HG02623 (cell line): ENCODE data around the gene ZBTB7C.

Experiments
- ATAC-seq: cut with Tn5 transposase; IDR thresholded peaks from one replicate; pipeline ENCODE4 v1.9.1; 2021; ENCODE audit warnings: moderate library complexity; ENCODE audit not compliant: unreplicated experiment

ZBTB7C gene

DNA sequence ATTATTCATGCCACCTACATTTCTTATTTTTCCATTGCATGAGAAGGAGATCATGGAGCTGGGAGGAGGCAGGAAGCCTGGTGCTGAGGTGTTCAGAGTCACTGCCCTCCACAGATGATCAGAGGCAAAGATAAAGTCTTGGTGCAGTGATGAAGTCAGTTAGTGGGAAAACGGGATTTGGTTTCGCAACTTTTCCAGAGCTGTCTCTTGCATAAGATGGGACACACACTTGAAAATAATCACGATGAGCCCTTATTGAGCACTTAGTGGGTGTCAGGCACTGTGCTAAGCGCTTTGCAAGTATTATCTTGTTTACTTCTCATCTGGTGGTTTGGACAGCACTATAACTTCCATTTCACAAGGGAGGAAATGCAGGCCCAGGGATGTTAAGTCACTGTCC lies 256.6 kb downstream of the ZBTB7C start:
- ATAC-seq: no peak

DNA sequence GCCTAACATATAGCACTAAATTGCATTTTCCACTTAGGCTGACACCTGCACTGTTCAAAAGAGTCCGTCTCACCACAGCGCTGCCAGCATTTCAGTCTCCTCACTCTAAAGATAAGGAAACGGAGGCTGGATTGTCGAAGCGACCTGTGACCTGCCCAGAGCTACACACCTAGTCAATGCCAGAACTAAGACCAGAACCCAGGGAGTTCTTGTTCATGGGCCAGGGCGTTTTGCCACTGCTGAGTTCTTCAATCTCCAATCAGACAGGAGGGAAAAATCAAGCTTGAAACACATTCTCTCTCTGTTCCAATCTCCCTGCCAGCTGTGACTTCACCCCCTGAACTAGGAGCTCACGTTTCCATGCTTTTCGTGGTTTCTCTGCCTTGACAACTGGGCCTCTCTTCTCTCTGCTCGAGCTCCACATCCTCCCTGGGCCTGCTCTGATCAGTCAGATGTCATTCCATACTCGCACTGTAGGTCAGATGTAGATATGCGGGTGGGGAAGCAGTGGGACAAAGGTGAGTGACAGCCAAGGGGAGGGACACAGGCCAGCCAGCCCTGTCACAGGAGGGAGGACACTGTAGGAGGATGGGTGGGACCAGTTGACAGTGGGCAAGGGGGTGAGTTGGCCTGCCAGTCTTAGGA lies 257.6 kb downstream of the ZBTB7C start:
- no peak for ATAC-seq

GRCh38 chr18:48149020-48149685 lies 260.0 kb downstream of the ZBTB7C start:
- ATAC-seq: no peak

DNA sequence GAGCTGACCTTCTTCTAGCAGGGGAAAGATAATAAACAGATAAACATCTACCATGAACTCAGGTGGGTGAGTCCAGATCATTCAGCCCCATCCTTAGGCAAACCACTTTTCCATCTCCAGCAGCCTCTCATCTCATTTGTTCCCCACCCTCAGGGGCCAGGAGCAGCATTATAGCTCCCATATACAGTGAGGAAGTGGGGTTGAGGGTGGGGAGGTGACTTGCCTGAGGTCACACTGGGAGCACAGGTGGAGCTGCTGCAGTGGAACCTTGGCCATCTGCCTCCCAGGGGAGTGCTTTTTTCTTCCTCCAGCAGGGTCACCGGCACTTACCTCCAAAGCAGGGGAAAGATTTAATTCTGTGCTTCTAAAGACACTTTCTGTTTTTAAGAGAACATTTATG lies 266.2 kb downstream of the ZBTB7C start:
- no peak for ATAC-seq

DNA sequence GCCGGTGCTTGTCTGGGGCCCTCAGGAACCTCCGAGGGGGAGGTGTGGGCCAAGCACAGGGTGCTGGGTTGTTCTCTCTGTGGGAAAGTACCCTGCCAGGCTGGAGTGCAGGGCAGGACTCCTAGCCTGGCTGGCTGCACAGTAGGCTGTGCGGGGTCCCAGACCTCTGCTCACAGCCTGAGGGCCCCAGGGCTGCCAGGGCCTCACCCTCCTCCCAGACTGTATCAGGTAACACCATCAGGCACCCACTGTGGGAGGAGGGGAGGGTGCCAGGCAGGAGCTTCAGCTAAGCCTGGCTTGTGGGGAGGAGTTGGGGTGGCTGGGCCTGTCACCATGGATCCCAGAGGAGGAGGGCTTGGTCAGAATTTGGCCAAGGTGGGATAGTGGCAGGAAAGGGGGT lies 266.8 kb downstream of the ZBTB7C start:
- no peak for ATAC-seq

GRCh38 chr18:48140731-48141130 lies 268.5 kb downstream of the ZBTB7C start:
- ATAC-seq: no peak

- ATAC-seq: no peak
Measured at GRCh38 chr18:48139431-48140347, 269.5 kb downstream of the ZBTB7C start.

GRCh38 chr18:48138660-48139430 lies 270.3 kb downstream of the ZBTB7C start:
- ATAC-seq: no peak

- no peak for ATAC-seq
Measured at GRCh38 chr18:48138210-48138609, 271.0 kb downstream of the ZBTB7C start.

DNA sequence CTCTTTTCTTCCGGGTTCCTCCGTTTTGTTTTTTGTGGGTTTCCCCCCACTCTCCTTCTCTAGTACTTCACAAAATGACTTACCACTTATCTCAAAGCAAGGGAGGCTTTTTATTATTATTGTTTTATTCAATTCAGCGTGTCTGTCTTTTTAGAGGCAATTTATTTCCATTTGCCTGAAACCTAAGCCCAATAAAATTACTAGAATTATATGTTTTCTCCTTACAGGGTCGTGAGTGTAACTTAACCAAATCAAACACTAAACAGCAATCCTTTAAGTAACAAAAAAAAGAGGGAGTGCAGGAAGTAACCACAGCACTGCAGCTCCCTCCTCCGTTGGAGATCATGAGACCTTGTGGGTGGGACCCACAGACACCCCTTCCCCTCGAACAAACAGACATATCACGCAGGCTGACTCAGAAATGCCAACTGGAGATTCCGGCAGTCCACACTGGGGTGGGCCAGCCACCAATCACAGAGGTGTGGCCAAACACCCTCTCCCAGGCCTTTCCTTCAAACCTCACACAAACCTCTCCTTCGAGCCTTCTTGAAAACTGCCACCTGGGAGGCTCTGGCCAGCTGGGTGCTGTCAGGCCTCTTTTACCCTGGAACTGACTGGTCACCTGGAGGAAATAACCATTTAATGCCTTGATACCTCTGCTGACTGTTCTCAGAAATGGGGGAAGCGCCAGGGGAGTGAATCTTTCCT lies 271.7 kb downstream of the ZBTB7C start:
- ATAC-seq: no peak

DNA sequence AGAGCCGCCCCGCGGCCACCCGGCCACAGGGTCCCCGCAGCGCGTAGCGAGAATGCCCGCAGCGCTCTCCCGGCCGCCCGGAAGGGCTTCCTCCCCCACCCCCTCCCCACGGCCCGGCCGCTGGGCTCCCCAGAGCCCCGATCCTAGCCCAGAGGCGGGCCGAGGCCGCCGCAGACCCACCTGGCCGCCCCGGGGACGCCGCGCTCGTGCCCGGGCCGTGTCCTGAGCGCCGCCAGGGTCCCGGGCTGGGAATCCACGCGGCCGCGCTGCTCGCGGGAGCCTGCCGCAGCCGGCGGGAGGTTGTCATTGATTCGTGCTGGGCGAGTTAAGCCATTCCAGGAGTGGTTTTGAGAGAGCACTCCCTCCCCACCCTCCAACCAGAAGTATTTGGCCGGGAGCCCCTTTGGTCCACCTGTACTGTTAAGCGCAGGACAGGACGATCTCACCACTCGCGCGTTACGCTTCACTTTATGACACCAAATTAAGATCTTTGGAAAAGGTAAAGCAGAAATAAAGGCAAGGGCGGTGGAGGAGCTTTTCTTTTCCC lies 272.3 kb downstream of the ZBTB7C start:
- ATAC-seq: no peak

DNA sequence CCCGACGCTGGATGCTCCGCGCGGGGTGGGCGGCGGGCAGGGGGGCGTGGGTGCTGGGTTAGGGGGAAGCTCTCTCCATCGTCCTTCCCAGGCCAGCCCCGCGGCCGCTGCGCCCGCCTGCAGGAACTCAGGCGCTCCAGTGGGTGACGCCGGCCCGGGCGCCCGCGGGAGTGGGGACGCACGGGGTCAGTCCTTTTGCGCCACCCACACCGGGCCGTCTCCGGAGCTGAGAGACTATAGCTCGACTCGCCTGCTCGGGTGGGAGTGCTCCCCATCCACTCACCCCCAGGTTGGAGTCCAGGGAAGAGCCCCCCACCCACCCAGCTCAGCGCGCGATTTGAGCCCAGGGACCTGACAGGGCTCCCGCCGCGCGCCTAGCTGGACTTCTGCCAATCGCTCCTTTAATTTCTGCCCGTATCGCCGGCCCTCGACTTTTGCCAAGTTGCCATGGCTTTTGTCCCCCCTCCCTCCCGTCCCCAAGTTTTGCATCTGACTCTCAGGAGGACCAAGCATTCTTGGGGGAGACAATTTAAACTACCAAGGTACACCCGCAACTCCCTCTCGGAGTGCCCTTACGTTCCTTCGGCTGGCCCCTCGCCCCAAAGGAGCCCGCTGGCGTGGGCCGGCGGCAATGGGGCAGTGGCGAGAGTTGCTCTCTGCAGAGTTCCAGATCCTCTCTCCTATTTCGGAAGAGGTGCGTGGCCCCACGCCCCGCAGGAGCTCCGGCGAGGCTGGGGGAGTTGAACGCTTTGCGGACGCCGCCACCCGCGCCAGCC lies 272.9 kb downstream of the ZBTB7C start:
- ATAC-seq: no peak

DNA sequence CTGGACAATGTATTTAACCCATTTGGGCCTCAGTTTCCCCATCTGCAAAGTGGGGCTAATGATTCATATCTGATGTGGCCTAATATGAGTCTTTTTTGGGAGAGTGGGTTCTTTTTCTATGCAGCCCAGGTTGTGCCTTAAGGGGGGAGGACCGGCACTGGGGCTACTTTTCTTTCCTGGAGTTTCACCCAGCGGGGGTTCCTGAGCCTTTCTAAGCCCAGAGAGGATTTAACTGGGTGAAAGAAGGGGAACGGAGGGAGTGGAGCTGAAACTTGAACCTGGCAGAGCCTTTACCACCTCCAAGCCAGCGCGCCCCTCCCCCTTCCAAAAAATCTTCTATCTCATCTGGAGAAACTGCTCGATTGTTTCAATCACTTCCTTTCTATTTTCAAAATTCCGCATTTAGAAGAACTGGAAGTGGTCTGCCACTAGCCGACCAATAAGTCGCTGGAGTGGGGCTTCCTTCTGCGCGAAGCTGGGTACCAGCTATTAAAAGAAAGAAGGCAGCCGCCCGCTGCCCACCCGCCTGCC lies 273.7 kb downstream of the ZBTB7C start:
- no peak for ATAC-seq

DNA sequence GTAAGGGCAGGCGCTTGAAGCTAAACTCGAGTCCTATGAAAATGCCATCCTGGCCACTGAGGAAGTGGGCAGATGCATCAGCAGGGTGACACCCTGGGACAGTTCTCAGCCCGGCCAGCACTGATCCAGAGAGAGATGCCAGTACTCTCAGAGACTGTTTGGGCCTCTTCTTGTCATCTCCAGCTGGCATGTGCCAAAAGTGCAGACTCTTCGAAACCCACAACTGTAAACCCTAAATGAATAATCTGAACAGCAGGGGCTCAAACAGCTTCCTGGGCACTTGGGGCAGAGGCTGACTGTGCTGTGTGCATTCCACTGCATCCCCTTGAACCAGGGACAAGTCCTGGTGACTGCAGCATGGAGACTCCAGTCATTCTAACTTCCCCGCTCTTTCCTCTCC lies 274.6 kb downstream of the ZBTB7C start:
- ATAC-seq: no peak

DNA sequence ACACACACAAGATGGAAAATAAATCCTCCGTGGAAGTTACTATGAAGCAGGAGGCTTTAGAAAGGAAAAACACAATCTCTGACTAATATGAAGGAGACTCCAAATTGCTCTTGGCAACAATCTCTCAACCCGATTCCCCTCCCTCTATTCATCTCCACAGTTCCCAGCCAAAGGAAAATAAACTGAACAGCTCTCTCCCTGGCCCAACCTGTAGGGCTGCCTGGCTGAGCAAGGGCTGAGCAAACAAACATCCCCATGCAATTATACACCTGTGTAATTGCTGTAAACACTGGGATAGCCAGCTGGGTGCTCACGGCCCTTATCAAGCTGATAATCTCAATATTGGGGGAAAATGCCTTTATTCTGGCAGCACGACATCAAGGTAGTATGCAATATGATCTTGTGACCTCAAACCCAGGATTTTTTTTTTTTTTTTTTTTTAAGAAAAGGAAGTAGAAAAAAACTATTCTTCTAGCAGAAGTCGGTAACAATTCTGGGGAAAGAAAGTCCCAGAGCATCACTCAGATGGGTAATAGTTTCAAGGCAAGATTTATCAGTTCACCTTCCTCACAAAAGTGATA lies 275.4 kb downstream of the ZBTB7C start:
- no peak for ATAC-seq

GRCh38 chr18:48132797-48133655 lies 276.2 kb downstream of the ZBTB7C start:
- ATAC-seq: no peak

DNA sequence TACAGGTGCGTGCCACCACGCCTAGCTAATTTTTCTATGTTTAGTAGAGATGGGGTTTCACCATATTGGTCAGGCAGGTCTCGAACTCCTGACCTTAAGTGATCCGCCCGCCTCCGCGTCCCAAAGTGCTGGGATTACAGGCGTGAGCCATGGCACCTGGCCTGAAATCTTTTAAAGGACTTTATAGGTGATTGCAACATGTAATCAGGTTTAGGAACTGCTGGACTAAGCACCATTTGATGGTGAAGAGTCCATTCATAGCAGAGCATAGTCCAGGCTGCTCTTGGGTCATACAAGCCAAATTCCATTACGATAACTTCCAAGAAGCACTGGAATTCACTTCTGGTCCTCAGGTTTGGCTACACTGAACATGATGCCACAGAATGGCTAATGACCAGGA lies 278.1 kb downstream of the ZBTB7C start:
- ATAC-seq: no peak

DNA sequence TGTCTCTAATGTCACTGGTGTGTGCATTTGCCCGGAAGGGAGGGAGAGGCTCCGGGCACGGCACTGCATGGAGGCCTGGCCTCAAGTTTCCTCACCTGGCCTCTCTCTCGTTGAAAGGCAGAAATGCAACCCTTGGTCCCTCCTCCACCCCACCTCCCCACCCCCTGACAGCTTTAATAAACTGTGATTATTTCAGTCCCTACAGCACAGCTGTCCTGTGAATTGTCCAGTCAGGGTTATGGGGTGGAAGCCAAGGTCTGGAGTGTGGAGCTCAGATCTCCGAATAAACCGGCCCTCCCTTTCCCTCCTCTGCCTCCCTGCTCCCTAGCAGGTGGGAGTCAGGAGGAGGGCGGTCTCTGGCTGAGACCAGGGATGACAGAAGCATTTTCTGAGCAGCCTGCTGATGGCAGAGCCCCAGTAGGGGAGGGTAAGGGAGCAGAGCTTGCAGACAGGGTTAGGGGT lies 279.5 kb downstream of the ZBTB7C start:
- ATAC-seq: no peak
